HL-60 (cell line): ENCODE data around the gene CYB561.

ENCODE experiments used
- DNase-seq, 2 experiments: peaks; one replicate each; pipeline ENCODE4 v3.0.0-alpha.2; 2010 to 2020; ENCODE audit warnings: low read depth in 1 of 2, low spot score in 1 of 2
- H3K27ac ChIP-seq: fragments of 250-450 bp; sonication (Bioruptor Pico); replicated peaks from 2 replicates; pipeline ENCODE4 v1.5.1; 2020; ENCODE audit warnings: mild to moderate bottlenecking, moderate library complexity
- H3K27me3 ChIP-seq: fragments of 250-450 bp; sonication (Bioruptor Pico); 2 replicates; pipeline ENCODE4 v1.5.1; 2021; ENCODE audit warnings: mild to moderate bottlenecking, moderate library complexity; ENCODE audit not compliant: insufficient read depth, poor library complexity, severe bottlenecking
- H3K4me3 ChIP-seq: replicated peaks from 2 replicates; pipeline ENCODE4 v1.5.1; 2011; ENCODE audit warnings: mild to moderate bottlenecking, control low read depth, low read length; ENCODE audit not compliant: insufficient read depth
- CTCF ChIP-seq: IDR thresholded peaks from one replicate; pipeline ENCODE4 v1.5.1; 2011; ENCODE audit warnings: low read length, control low read depth, inconsistent platforms; ENCODE audit not compliant: insufficient read depth
- GABPA ChIP-seq: IDR thresholded peaks from 2 replicates; pipeline ENCODE4 v1.6.1; 2012; ENCODE audit warnings: low read depth
- POLR2AphosphoS5 ChIP-seq: IDR thresholded peaks from 2 replicates; pipeline ENCODE4 v1.6.1; 2012; ENCODE audit warnings: low read depth
- REST ChIP-seq: IDR thresholded peaks from 2 replicates; pipeline ENCODE4 v1.6.1; 2012; ENCODE audit warnings: low read depth; ENCODE audit not compliant: insufficient replicate concordance
- SPI1 ChIP-seq: IDR thresholded peaks from 2 replicates; pipeline ENCODE4 v1.6.1; 2012; ENCODE audit warnings: low read depth, mild to moderate bottlenecking, borderline replicate concordance
- long read RNA-seq: library from polyadenylated mRNA; unstranded; transcript quantifications from one replicate; pipeline ENCODE4 v2.0.0, GENCODE V29; 2020

Gene CYB561
- long read RNA-seq, partial matches to known transcripts, result 0 of 2 reads
- long read RNA-seq, other reads (novel, unspliced or antisense), result 1 of 2 reads

- Histone ChIP-seq H3K4me3 (peak within 1 kb of the TSS; percentile 49), H3K27ac (peak within 1 kb of the TSS; percentile 56), H3K27me3 (peaks cover 3% of the 10 kb centered on the region)
- TF ChIP-seq REST (no peak), POLR2AphosphoS5 (0 out of 2 replicates have a peak, but pooled peaks have one; percentile 43)
- DNase-seq, result peak; percentile 43 to 62
Measured at GRCh38 chr17:63445954-63446752, at the start of gene CYB561. CYB561 (minus strand) TSS chr17:63446306; CDS start chr17:63437547, 8,759 bp downstream.

- Histone ChIP-seq H3K27me3 (no peaks in the 10 kb centered on the region), H3K27ac (no peak overlapping the region), H3K4me3 (no peak overlapping the region)
- no peak for TF ChIP-seq GABPA
- no peak for TF ChIP-seq REST
- TF ChIP-seq POLR2AphosphoS5, result no peak
- TF ChIP-seq CTCF, result no peak
- TF ChIP-seq SPI1, result no peak
- no peak for DNase-seq
Measured at GRCh38 chr17:63495491-63495890, 49.4 kb upstream of the CYB561 start.

GRCh38 chr17:63494300-63494928 is 48.3 kb upstream of the CYB561 start:
- Histone ChIP-seq H3K4me3 (no peak overlapping the region), H3K27ac (no peak overlapping the region), H3K27me3 (no peaks in the 10 kb centered on the region)
- DNase-seq, result no peak
- TF ChIP-seq CTCF (no peak), SPI1 (no peak), GABPA (no peak), REST (no peak), POLR2AphosphoS5 (no peak)
